IMR-90 (cell line): ENCODE results near the gene SMIM43.

Experiments
- CHD1 ChIP-seq: IDR thresholded peaks from 2 replicates; pipeline ENCODE4 v1.6.1; 2012; ENCODE audit warnings: low read depth, low read length, improper control_type of control experiment
- MAFK ChIP-seq: IDR thresholded peaks from 2 replicates; pipeline ENCODE4 v1.6.1; 2012; ENCODE audit warnings: low read depth, low read length, improper control_type of control experiment
- MAZ ChIP-seq: IDR thresholded peaks from 2 replicates; pipeline ENCODE4 v1.6.1; 2012; ENCODE audit warnings: low read depth, mild to moderate bottlenecking, low read length, improper control_type of control experiment, moderate library complexity, borderline replicate concordance
- NFE2L2 ChIP-seq: fragments of 150-350 bp; IDR thresholded peaks from 2 replicates; pipeline ENCODE4 v1.6.1; 2016; ENCODE audit warnings: low read depth, mild to moderate bottlenecking, low read length
- POLR2A ChIP-seq: IDR thresholded peaks from 2 replicates; pipeline ENCODE4 v1.6.1; 2012; ENCODE audit warnings: mild to moderate bottlenecking, low read depth, low read length
- RAD21 ChIP-seq: IDR thresholded peaks from 2 replicates; pipeline ENCODE4 v1.6.1; 2012; ENCODE audit warnings: low read length, improper control_type of control experiment
- RFX5 ChIP-seq: IDR thresholded peaks from 2 replicates; pipeline ENCODE4 v1.8.0; 2012; ENCODE audit warnings: low read depth, mild to moderate bottlenecking, low read length, moderate library complexity
- SMC3 ChIP-seq: fragments of 150-350 bp; IDR thresholded peaks from 2 replicates; pipeline ENCODE4 v1.6.1; 2016; ENCODE audit warnings: low read depth, mild to moderate bottlenecking, antibody characterized with exemption, low read length, moderate library complexity
- TF ChIP-seq, protein P1 (sequence below): fragments of 150-350 bp; IDR thresholded peaks from 2 replicates; pipeline ENCODE4 v1.6.1; 2016; ENCODE audit warnings: low read depth, mild to moderate bottlenecking, low read length, moderate library complexity, borderline replicate concordance
- TF ChIP-seq, protein P2 (sequence below): conservative IDR thresholded peaks from 2 replicates; pipeline ENCODE4 v1.5.1; 2012; ENCODE audit warnings: mild to moderate bottlenecking, low read depth, low read length, improper control_type of control experiment
- TF ChIP-seq, protein P3 (sequence below): fragments of 150-350 bp; IDR thresholded peaks from 2 replicates; pipeline ENCODE4 v1.6.1; 2017; ENCODE audit warnings: mild to moderate bottlenecking, antibody characterized with exemption, low read length, low read depth

DNA sequence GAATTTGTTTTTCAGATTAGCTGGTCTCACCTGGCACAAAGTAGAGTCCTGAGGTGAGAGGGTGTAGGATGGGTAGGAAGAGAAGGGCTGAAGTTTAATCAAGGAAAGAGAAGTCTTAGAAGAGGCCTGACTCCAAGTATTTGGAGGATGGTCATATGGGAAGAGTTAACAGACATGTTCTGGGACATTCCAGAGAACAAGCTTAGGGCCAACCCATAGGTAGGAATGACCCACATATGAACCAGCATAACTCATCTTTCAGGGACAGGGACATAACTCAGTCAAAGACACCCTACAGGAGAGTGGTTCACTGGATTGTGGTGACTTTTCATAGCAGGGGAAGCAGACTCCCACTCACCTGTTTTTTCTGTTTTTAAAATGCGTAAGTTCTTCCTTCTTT lies 40.3 kb downstream of the SMIM43 start:
- TF ChIP-seq, protein P1, sequence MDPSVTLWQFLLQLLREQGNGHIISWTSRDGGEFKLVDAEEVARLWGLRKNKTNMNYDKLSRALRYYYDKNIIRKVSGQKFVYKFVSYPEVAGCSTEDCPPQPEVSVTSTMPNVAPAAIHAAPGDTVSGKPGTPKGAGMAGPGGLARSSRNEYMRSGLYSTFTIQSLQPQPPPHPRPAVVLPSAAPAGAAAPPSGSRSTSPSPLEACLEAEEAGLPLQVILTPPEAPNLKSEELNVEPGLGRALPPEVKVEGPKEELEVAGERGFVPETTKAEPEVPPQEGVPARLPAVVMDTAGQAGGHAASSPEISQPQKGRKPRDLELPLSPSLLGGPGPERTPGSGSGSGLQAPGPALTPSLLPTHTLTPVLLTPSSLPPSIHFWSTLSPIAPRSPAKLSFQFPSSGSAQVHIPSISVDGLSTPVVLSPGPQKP: no peak
- TF ChIP-seq, protein P2, sequence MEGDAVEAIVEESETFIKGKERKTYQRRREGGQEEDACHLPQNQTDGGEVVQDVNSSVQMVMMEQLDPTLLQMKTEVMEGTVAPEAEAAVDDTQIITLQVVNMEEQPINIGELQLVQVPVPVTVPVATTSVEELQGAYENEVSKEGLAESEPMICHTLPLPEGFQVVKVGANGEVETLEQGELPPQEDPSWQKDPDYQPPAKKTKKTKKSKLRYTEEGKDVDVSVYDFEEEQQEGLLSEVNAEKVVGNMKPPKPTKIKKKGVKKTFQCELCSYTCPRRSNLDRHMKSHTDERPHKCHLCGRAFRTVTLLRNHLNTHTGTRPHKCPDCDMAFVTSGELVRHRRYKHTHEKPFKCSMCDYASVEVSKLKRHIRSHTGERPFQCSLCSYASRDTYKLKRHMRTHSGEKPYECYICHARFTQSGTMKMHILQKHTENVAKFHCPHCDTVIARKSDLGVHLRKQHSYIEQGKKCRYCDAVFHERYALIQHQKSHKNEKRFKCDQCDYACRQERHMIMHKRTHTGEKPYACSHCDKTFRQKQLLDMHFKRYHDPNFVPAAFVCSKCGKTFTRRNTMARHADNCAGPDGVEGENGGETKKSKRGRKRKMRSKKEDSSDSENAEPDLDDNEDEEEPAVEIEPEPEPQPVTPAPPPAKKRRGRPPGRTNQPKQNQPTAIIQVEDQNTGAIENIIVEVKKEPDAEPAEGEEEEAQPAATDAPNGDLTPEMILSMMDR: no peak
- TF ChIP-seq MAZ (no peak), POLR2A (no peak), MAFK (no peak), RAD21 (no peak), SMC3 (no peak), NFE2L2 (no peak), RFX5 (no peak), CHD1 (no peak)
- TF ChIP-seq, protein P3, sequence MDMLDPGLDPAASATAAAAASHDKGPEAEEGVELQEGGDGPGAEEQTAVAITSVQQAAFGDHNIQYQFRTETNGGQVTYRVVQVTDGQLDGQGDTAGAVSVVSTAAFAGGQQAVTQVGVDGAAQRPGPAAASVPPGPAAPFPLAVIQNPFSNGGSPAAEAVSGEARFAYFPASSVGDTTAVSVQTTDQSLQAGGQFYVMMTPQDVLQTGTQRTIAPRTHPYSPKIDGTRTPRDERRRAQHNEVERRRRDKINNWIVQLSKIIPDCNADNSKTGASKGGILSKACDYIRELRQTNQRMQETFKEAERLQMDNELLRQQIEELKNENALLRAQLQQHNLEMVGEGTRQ: no peak
